Activated CD4-positive, alpha-beta T cell treated with anti-CD3 and anti-CD28 coated beads, Interleukin-10, Interleukin-2, amounts not matched to agents 100 ng/mL and 50 ng/mL, durations not matched to agents 16 hours and 8 hours (primary cell): ENCODE data around the gene SFT2D2.

ENCODE experiments used
- DNase-seq: peaks from one replicate; pipeline ENCODE4 v3.0.0-alpha.2; 2020

Gene SFT2D2

DNA sequence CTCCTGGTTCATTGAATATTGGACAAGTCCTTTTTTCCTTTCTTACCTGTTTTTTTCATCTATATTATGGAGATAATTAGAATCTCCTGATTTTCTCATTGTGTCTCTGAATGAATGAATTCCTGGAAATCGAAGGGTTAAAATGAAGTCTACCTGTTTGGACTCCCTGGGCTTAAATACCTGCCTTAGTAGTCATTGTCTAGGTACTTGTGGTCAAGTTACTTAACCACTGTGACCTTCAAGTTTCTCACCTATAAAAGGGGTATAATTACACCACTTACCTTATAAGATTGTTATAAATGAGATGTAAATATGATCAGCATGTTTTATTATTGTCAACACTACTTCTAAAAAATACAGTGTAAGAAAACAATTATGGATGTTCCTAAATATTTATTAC is 45.8 kb downstream of the SFT2D2 start:
- DNase-seq: no peak

- DNase-seq: no peak
These were observed 47.8 kb downstream of the SFT2D2 start for GRCh38 chr1:168273575-168273974.

DNA sequence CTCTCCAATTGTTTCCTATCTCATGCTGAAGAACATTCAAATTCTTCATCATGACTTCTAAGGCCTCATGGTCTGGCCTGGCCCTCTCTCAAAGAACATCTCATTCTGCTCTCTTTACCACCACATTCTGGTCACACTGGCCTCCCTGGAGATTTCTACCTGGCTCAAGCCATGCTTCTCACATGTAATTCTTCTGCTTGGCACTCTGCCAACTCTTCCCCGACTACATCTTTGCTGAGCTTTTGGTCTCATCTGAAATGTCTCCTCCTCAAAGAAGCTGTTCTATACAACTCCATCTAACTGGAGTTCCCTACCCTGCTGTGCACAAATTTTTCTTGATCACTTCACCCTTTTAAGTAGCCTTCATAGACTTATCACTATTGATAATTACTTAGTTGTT is 53.4 kb downstream of the SFT2D2 start:
- DNase-seq: no peak

- no peak for DNase-seq
These were observed 54.6 kb downstream of the SFT2D2 start, which contains the start of gene TBX19 for GRCh38 chr1:168280296-168280927. Gene TBX19, plus strand, starts transcription at chr1:168280877. Its CDS starts 214 bp downstream, at chr1:168281091.

- DNase-seq: no peak
These were observed 56.0 kb downstream of the SFT2D2 start for GRCh38 chr1:168281603-168282325.

DNA sequence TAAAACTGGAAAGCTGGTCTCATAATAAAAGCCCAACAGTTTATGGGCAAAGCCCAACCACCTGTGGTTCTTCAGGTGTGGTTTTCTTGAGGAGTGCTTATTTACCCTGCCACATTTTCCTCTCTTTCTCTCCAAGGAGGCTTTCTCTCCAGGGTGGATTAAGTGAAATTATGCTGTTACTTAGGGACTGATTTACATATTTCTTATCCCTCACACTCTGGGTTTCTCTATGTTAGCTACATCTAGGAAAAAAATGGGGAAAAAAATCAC is 59.7 kb downstream of the SFT2D2 start:
- DNase-seq: no peak

DNA sequence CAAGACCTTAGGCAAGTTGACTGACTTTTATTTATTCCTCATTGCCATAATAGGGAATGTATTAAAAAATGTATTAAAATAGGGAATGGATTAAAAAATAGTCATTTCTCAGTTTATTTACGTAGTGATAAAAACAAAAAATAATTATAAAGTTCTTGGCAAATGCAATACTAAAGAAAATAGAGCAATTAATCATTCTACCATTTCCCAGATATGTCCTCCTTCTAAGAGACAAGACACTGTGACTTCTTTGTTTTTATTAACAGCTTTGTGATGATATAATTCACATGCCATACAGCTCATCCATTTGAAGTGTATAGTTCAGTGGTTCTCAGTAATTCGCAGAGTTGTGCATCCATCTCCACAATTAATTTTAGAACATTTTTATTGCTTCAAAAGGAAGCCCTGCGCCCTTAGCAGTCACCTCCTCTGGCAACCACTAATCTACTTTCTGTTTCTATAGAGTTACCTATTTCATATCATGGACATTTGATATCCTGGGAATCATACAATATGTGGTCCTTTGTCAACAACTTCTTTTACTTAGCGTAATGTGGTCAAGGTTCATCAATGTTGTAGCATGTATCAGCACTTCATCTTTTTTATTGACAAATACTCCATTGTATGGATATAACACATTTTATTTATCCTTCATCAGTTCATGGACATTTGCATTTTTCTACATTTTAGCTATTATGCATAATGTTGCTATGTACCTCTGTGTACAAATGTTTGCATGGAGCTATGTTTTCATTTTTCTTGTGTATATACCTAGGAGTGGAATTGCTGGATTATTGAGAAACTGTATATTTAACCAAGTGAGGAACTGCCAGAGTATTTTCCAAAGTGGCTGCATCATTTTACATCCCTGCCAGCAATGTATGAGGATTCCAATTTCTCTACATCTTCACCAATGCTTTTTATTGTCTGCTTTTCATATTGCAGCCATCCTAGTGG is 60.4 kb downstream of the SFT2D2 start:
- no peak for DNase-seq

- peak; percentile 51 for DNase-seq
These were observed 61.4 kb downstream of the SFT2D2 start for GRCh38 chr1:168287237-168287664.

- DNase-seq: no peak
These were observed 62.7 kb downstream of the SFT2D2 start for GRCh38 chr1:168288311-168289052.

DNA sequence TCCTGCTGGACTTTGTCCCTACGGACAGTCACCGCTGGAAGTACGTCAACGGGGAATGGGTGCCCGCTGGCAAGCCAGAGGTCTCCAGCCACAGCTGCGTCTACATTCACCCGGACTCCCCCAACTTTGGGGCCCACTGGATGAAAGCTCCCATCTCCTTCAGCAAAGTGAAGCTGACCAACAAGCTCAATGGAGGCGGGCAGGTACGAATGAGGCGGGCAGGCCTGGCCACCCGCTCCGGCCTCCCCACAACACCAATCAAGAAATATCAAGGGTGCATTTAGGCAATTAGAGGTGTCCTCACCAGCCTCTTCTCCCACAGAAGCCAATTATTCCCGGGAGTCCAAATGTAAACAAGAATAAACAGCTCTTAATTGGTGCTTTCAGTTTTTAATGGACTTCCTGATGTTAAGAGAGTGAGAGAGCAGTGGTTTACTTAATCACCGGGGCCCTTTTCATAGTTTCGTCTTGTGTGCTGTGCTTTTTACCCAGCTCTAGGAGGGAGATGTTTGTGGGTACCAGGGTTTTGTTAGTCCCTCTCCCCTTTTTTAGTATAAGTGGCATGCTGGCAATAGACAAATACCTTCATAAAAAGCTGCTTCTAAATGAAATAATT is 65.5 kb downstream of the SFT2D2 start:
- no peak for DNase-seq

- no peak for DNase-seq
These were observed 67.6 kb downstream of the SFT2D2 start for GRCh38 chr1:168293356-168293755.

- DNase-seq: no peak
These were observed 69.8 kb downstream of the SFT2D2 start for GRCh38 chr1:168295411-168296114.

DNA sequence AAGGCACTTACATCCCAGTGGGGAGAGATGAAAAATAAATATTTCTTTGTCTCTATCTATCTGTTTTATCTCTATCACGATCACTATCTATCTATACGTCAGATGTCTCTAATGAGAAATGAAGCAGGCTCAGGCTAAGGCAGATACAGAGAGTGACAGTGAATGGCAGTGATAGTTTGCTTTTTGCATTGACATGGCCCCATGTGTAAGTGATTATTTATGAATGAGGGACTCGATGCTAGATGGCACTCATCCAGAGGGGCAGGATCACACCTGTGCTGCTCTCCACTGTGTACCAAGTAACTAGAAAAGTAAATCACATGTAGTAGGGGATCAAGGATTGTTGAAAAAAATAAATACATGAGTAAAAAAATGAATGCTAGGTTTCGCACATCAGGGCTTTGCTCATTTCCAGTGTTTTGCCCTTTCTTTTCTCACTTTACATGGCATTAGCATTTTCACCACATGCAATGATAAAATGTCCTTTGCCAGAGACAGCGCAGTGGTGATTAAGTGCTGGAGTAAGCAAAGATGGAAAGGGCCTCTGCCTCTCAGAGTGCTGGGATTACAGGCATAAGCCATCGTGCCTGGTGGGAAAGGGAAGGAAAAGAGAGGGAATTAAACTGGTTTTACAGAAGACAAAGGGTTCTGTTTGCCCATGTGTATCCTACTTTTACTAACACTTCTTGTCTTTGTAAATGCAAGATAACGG is 71.4 kb downstream of the SFT2D2 start:
- no peak for DNase-seq

- DNase-seq: no peak
These were observed 72.6 kb downstream of the SFT2D2 start for GRCh38 chr1:168298446-168298845.

- DNase-seq: no peak
These were observed 74.8 kb downstream of the SFT2D2 start for GRCh38 chr1:168300626-168301025.

DNA sequence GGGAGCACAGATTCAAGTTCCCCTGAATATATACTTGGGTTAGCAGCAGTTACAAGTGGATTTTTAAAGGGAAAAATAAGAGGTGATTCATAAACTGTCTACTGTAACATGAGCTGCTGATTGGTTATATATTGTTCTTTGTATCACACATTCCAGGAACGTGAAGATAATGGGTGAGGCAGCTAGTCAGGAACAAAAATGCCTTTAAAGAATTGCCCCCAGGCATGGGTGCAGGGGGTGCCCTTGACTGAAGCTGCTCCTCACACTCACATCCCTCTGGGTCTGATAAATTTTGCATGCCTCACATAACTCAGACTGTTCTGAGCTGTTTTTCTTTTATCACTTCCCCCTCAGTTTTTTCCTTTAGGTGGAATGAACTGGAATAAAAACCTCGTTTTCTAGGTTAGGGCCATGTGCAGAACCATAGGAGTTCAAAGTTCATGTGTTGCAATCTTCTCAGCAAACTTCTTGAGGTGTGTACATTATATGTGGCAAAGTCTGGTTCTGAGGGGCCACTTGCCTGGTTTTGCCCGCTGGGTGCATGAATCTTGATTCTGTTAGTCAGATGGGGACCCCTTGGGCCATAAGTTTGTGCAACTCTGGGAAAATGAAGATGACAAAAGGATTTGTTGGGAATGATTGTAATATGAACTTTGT is 76.0 kb downstream of the SFT2D2 start:
- no peak for DNase-seq
